ENCODE measurements around the gene PIP4K2A.

PIP4K2A gene

GRCh38 chr10:22620929-22621328 lies 93.4 kb downstream of the PIP4K2A start:
- FAIRE-seq, result no peak
- DNase-seq (ENCODE audit: low spot score), result no peak

GRCh38 chr10:22620140-22620857 lies 94.1 kb downstream of the PIP4K2A start:
- FAIRE-seq (no peak), DNase-seq (ENCODE audit: low spot score) (peak; percentile 86)

- FAIRE-seq (no peak), DNase-seq (ENCODE audit: low spot score) (no peak)
Measured at GRCh38 chr10:22619101-22619500, 95.3 kb downstream of the PIP4K2A start.

GRCh38 chr10:22618078-22618785 lies 96.1 kb downstream of the PIP4K2A start:
- no peak for FAIRE-seq
- no peak for DNase-seq (ENCODE audit: low spot score)

GRCh38 chr10:22617516-22617915 lies 96.9 kb downstream of the PIP4K2A start:
- no peak for DNase-seq (ENCODE audit: low spot score)
- no peak for FAIRE-seq

GRCh38 chr10:22617051-22617450 lies 97.3 kb downstream of the PIP4K2A start:
- DNase-seq (ENCODE audit: low spot score), result no peak
- no peak for FAIRE-seq

GRCh38 chr10:22615819-22616499 lies 98.4 kb downstream of the PIP4K2A start:
- no peak for FAIRE-seq
- DNase-seq (ENCODE audit: low spot score), result peak; percentile 64

GRCh38 chr10:22615101-22615500 lies 99.3 kb downstream of the PIP4K2A start:
- FAIRE-seq (no peak), DNase-seq (ENCODE audit: low spot score) (no peak)

GRCh38 chr10:22613011-22613410 lies 101.4 kb downstream of the PIP4K2A start:
- FAIRE-seq, result no peak
- no peak for DNase-seq (ENCODE audit: low spot score)

- no peak for DNase-seq (ENCODE audit: low spot score)
- no peak for FAIRE-seq
Measured at GRCh38 chr10:22612318-22612717, 102.1 kb downstream of the PIP4K2A start.

- DNase-seq (ENCODE audit: low spot score) (no peak), FAIRE-seq (no peak)
Measured at GRCh38 chr10:22611425-22612115, 102.8 kb downstream of the PIP4K2A start.

- no peak for DNase-seq (ENCODE audit: low spot score)
- FAIRE-seq, result no peak
Measured at GRCh38 chr10:22610610-22611009, 103.8 kb downstream of the PIP4K2A start.

GRCh38 chr10:22609719-22610465 lies 104.5 kb downstream of the PIP4K2A start:
- FAIRE-seq, result no peak
- DNase-seq (ENCODE audit: low spot score), result no peak

- DNase-seq (ENCODE audit: low spot score), result no peak
- FAIRE-seq, result no peak
Measured at GRCh38 chr10:22609251-22609650, 105.1 kb downstream of the PIP4K2A start.

- no peak for DNase-seq (ENCODE audit: low spot score)
- no peak for FAIRE-seq
Measured at GRCh38 chr10:22607261-22607660, 107.1 kb downstream of the PIP4K2A start.

GRCh38 chr10:22606164-22606614 lies 108.2 kb downstream of the PIP4K2A start:
- FAIRE-seq (no peak), DNase-seq (ENCODE audit: low spot score) (peak; percentile 46)

GRCh38 chr10:22605168-22605567 lies 109.2 kb downstream of the PIP4K2A start:
- no peak for FAIRE-seq
- no peak for DNase-seq (ENCODE audit: low spot score)

GRCh38 chr10:22604344-22605126 lies 109.8 kb downstream of the PIP4K2A start:
- DNase-seq (ENCODE audit: low spot score) (no peak), FAIRE-seq (no peak)

- no peak for FAIRE-seq
- DNase-seq (ENCODE audit: low spot score), result no peak
Measured at GRCh38 chr10:22603581-22603980, 110.8 kb downstream of the PIP4K2A start.

GRCh38 chr10:22601618-22602017 lies 112.8 kb downstream of the PIP4K2A start:
- FAIRE-seq, result no peak
- no peak for DNase-seq (ENCODE audit: low spot score)
